Testis (tissue), 2 donors: ENCODE data around the gene TMEM80.

Experiments used
- POLR2A ChIP-seq: fragments of 450-650 bp; IDR thresholded peaks from one replicate; pipeline ENCODE4 v1.6.1; 2017; ENCODE audit warnings: antibody characterized with exemption, mild to moderate bottlenecking, moderate library complexity
- TF ChIP-seq, protein P1 (sequence below), 3 experiments: fragments of 450-650 bp in 2 of 3; fragments of 200-600 bp in 1 of 3; sonication (generic) in 1 of 3; IDR thresholded peaks; one replicate each; pipeline ENCODE4 v1.5.1; 2016 to 2019; ENCODE audit warnings: antibody characterized with exemption in 3 of 3, mild to moderate bottlenecking in 2 of 3, moderate library complexity in 1 of 3

- TF ChIP-seq, protein P1, sequence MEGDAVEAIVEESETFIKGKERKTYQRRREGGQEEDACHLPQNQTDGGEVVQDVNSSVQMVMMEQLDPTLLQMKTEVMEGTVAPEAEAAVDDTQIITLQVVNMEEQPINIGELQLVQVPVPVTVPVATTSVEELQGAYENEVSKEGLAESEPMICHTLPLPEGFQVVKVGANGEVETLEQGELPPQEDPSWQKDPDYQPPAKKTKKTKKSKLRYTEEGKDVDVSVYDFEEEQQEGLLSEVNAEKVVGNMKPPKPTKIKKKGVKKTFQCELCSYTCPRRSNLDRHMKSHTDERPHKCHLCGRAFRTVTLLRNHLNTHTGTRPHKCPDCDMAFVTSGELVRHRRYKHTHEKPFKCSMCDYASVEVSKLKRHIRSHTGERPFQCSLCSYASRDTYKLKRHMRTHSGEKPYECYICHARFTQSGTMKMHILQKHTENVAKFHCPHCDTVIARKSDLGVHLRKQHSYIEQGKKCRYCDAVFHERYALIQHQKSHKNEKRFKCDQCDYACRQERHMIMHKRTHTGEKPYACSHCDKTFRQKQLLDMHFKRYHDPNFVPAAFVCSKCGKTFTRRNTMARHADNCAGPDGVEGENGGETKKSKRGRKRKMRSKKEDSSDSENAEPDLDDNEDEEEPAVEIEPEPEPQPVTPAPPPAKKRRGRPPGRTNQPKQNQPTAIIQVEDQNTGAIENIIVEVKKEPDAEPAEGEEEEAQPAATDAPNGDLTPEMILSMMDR (IDR thresholded peaks at IDR 0.05): no peak
- TF ChIP-seq POLR2A: no peak
These were observed 50.9 kb downstream of the TMEM80 start for GRCh38 chr11:746289-747157.
